ENCODE data around the gene CDK18. TPM values are rescaled to one million over a fixed set of nuclear protein-coding genes. Genes with fewer than 3 reads are reported as not detected.
A peak's percentile ranks its signal among the peaks of the same experiment; 100 is the strongest.

CDK18 gene
- total and polyA plus RNA-seq, 2 of the 8 experiments (the other 6 are each of a cell fraction or from before 2014, with no cell fraction given), result 31.2 to 44.0 TPM

- H3K36me3 ChIP-seq (ENCODE audit: control insufficient read depth in 2 of 4, insufficient read depth in 4 of 4, low read length in 3 of 4), result no peaks in the 10 kb centered on the region
- no peaks in the 10 kb centered on the region for H3K79me2 ChIP-seq (ENCODE audit: control insufficient read depth in 1 of 2, insufficient read depth in 2 of 2, low read length in 2 of 2)
- TF ChIP-seq RFX5 (IDR thresholded peaks at IDR 0.05; ENCODE audit: borderline replicate concordance, low read depth, low read length) (no peak), TBP (IDR thresholded peaks at IDR 0.05; ENCODE audit: low read depth, low read length) (peak; percentile 97)
- H4K91ac ChIP-seq (replicated peaks; ENCODE audit: insufficient read length, low read length), result no peak overlapping the region
- H3K56ac ChIP-seq (replicated peaks; ENCODE audit: insufficient read length, low read depth, low read length), result no peak overlapping the region
- FAIRE-seq (no peak), DNase-seq (ENCODE audit: low read depth in 1 of 2, low spot score in 2 of 2) (no peak)
- no peak overlapping the region for H2AK5ac ChIP-seq (ENCODE audit: low read depth, low read length)
- WGBS, 2 experiments (ENCODE audit: extremely low coverage in 1 of 2, insufficient coverage in 1 of 2, insufficient read length in 1 of 2, insufficient replicate concordance in 2 of 2, low coverage in 1 of 2, low lambda C conversion rate in 2 of 2, missing lambda C conversion rate in 1 of 2), result 84% methylated on average over 4 of the region's 7 CpGs; no CpG with 5 or more reads in 1 of the 2 experiments
- no peak overlapping the region for H3K14ac ChIP-seq (ENCODE audit: insufficient read length)
- H3K18ac ChIP-seq (ENCODE audit: extremely low read depth, low read length), result no peak overlapping the region
- no peaks in the 10 kb centered on the region; a peak in 2 of 7 replicates for H3K27me3 ChIP-seq (replicated peaks in 1 of 4; ENCODE audit: control insufficient read depth in 3 of 4, extremely low read depth in 1 of 4, insufficient read depth in 3 of 4, low read length in 3 of 4)
- no peak overlapping the region for H2BK20ac ChIP-seq (ENCODE audit: low read length)
- no peaks in the 10 kb centered on the region for H3K79me1 ChIP-seq (ENCODE audit: low read depth, low read length)
- ChIA-PET CTCF (ENCODE audit: partially characterized antibody) (interaction anchor here (1.2 to 31.2 kb wide), 5 partner anchors 15 to 77 kb away, joined by 9 to 767 read pairs (median 29); partner anchors contain the start of gene BLACAT1), POLR2A (ENCODE audit: partially characterized antibody) (interaction anchor here (0.7 to 1.3 kb wide), 4 partner anchors 12 to 55 kb away, joined by 3 read pairs; no protein-coding TSS in a partner anchor)
- H3K4me3 ChIP-seq (ENCODE audit: extremely low read depth in 1 of 4, insufficient read depth in 2 of 4, low read depth in 3 of 4, low read length in 4 of 4), result no peak overlapping the region
- peaks cover 0 to 3% of the 10 kb centered on the region in 2 experiments for H4K20me1 ChIP-seq (replicated peaks in 1 of 2; ENCODE audit: control insufficient read depth in 1 of 2, insufficient read depth in 2 of 2, low read length in 2 of 2)
- no peak overlapping the region for H2BK5ac ChIP-seq (ENCODE audit: low read depth, low read length)
- H2AFZ ChIP-seq (ENCODE audit: low read length), result no peak overlapping the region
- H3K23ac ChIP-seq (ENCODE audit: insufficient read length), result no peak overlapping the region
- H3K9ac ChIP-seq (replicated peaks in 1 of 4; ENCODE audit: extremely low read depth in 1 of 4, low read depth in 3 of 4, low read length in 3 of 4), result no peak overlapping the region
- peaks cover 0 to 19% (median 12%) of the 10 kb centered on the region in 4 experiments; a peak in 6 of 7 replicates for H3K4me1 ChIP-seq (replicated peaks in 1 of 4; ENCODE audit: control insufficient read depth in 3 of 4, insufficient read depth in 4 of 4, low read length in 3 of 4)
- H2BK120ac ChIP-seq (replicated peaks; ENCODE audit: low read depth, low read length), result no peak overlapping the region
- peaks cover 4% of the 10 kb centered on the region for H3K23me2 ChIP-seq (ENCODE audit: low read depth, low read length)
- no peak overlapping the region for H4K5ac ChIP-seq (ENCODE audit: insufficient read length, low read depth, low read length)
- H3K9me3 ChIP-seq (ENCODE audit: insufficient read depth in 2 of 2, low read depth in 1 of 2, low read length in 1 of 2), result 0 out of 4 replicates have a peak, but pooled peaks cover 0 to 5% of the 10 kb centered on the region in 2 experiments
- no peak overlapping the region for H2BK12ac ChIP-seq (ENCODE audit: low read depth, low read length)
- H4K8ac ChIP-seq (ENCODE audit: extremely low read depth, insufficient read depth, low read length), result no peak overlapping the region
- H3K4me2 ChIP-seq (ENCODE audit: insufficient read depth in 1 of 2, low read depth in 2 of 2, low read length in 2 of 2), result no peak overlapping the region
- H3K27ac ChIP-seq (ENCODE audit: low read depth, low read length), result no peak overlapping the region
- no peak overlapping the region for H3K4ac ChIP-seq (replicated peaks; ENCODE audit: insufficient read length, low read depth, low read length)
- H2BK15ac ChIP-seq (ENCODE audit: low read length), result no peak overlapping the region
Observed at GRCh38 chr1:205473966-205474365, 30.5 kb upstream of the CDK18 start.
